HUDEP-2 (cell line): ENCODE data around the gene SLC12A4.

Experiments used
- DNase-seq, 76 experiments: peaks; one replicate each; lab custom pipeline; 2025; ENCODE audit not compliant: unreplicated experiment in 76 of 76; lab: John Stamatoyannopoulos, UW

The SLC12A4 gene

GRCh38 chr16:67909056-67909742, 59.2 kb downstream of the SLC12A4 start:
- DNase-seq, result no peak

- DNase-seq, result no peak
These were observed 60.8 kb downstream of the SLC12A4 start for GRCh38 chr16:67907397-67908180.

GRCh38 chr16:67902831-67903230, 65.6 kb downstream of the SLC12A4 start:
- DNase-seq, result no peak

GRCh38 chr16:67901734-67902133, 66.7 kb downstream of the SLC12A4 start:
- no peak for DNase-seq

- no peak for DNase-seq
These were observed 71.2 kb downstream of the SLC12A4 start for GRCh38 chr16:67897231-67897630.

- peak in 4 of 76 experiments; percentile 2 to 28 (median 16) for DNase-seq
These were observed 74.6 kb downstream of the SLC12A4 start for GRCh38 chr16:67893743-67894399.
